ENCODE data around the gene PIF1. TPM values are rescaled to one million over a fixed set of nuclear protein-coding genes. Genes with fewer than 3 reads are reported as not detected.

The PIF1 gene
- total RNA-seq, 1 donor from 2014 or later, result 5.5 TPM

- CTCF ChIA-PET, result no interaction called here
- peak overlapping the region; percentile 66 for H3K4me3 Mint-ChIP-seq
- intact Hi-C loops (cut with micrococcal nuclease), result loop anchor here (5.0 kb wide), 1 partner anchor 38 kb away; no protein-coding TSS in a partner anchor
- no peak for DNase-seq
- POLR2A ChIA-PET, result interaction anchor here (0.6 kb wide), 1 partner anchor 76 kb away, joined by 3 read pairs; no protein-coding TSS in a partner anchor
- no peak for TF ChIP-seq CTCF (IDR thresholded peaks at IDR 0.05)
- no peaks in the 10 kb centered on the region for H3K9me3 Mint-ChIP-seq
- H3K27me3 Mint-ChIP-seq, result peaks cover 10% of the 10 kb centered on the region
- H3K27ac Mint-ChIP-seq, result no peak overlapping the region
- ATAC-seq (ENCODE audit: low read depth), result no peak
- peaks cover 6% of the 10 kb centered on the region for H3K4me1 Mint-ChIP-seq
- no peaks in the 10 kb centered on the region for H3K36me3 Mint-ChIP-seq (ENCODE audit: low read depth)
Observed at GRCh38 chr15:64774037-64774628, 51.3 kb downstream of the PIF1 start.

GRCh38 chr15:64773606-64774005, 51.8 kb downstream of the PIF1 start:
- peaks cover 6% of the 10 kb centered on the region for H3K4me1 Mint-ChIP-seq
- POLR2A ChIA-PET, result no interaction called here
- intact Hi-C loops (cut with micrococcal nuclease), result loop anchor here (5.0 kb wide), 1 partner anchor 39 kb away; no protein-coding TSS in a partner anchor
- peak overlapping the region; percentile 66 for H3K4me3 Mint-ChIP-seq
- H3K9me3 Mint-ChIP-seq, result no peaks in the 10 kb centered on the region
- peaks cover 10% of the 10 kb centered on the region for H3K27me3 Mint-ChIP-seq
- no peak for TF ChIP-seq CTCF (IDR thresholded peaks at IDR 0.05)
- ATAC-seq (ENCODE audit: low read depth) (no peak), DNase-seq (no peak)
- no peak overlapping the region for H3K27ac Mint-ChIP-seq
- CTCF ChIA-PET, result no interaction called here
- H3K36me3 Mint-ChIP-seq (ENCODE audit: low read depth), result no peaks in the 10 kb centered on the region

GRCh38 chr15:64772964-64773363, 52.5 kb downstream of the PIF1 start:
- ATAC-seq (ENCODE audit: low read depth) (no peak), DNase-seq (no peak)
- Mint-ChIP-seq H3K27ac (no peak overlapping the region), H3K9me3 (no peaks in the 10 kb centered on the region), H3K36me3 (ENCODE audit: low read depth) (no peaks in the 10 kb centered on the region), H3K27me3 (peaks cover 10% of the 10 kb centered on the region), H3K4me3 (no peak overlapping the region), H3K4me1 (peaks cover 9% of the 10 kb centered on the region)
- intact Hi-C loops (cut with micrococcal nuclease), result loop anchor here (5.0 kb wide), 1 partner anchor 39 kb away; no protein-coding TSS in a partner anchor
- ChIA-PET POLR2A (no interaction called here), CTCF (no interaction called here)
- TF ChIP-seq CTCF (IDR thresholded peaks at IDR 0.05), result no peak

GRCh38 chr15:64772488-64772887, 53.0 kb downstream of the PIF1 start:
- ATAC-seq (ENCODE audit: low read depth) (no peak), DNase-seq (no peak)
- no peaks in the 10 kb centered on the region for H3K36me3 Mint-ChIP-seq (ENCODE audit: low read depth)
- ChIA-PET POLR2A (no interaction called here), CTCF (no interaction called here)
- H3K27ac Mint-ChIP-seq, result no peak overlapping the region
- intact Hi-C loops (cut with micrococcal nuclease), result loop anchor here (5.0 kb wide), 1 partner anchor 40 kb away; no protein-coding TSS in a partner anchor
- no peak overlapping the region for H3K4me3 Mint-ChIP-seq
- no peaks in the 10 kb centered on the region for H3K9me3 Mint-ChIP-seq
- TF ChIP-seq CTCF (IDR thresholded peaks at IDR 0.05), result no peak
- H3K4me1 Mint-ChIP-seq, result peaks cover 13% of the 10 kb centered on the region
- H3K27me3 Mint-ChIP-seq, result peaks cover 10% of the 10 kb centered on the region

- Mint-ChIP-seq H3K4me3 (no peak overlapping the region), H3K9me3 (no peaks in the 10 kb centered on the region), H3K27ac (no peak overlapping the region), H3K27me3 (peaks cover 7% of the 10 kb centered on the region), H3K36me3 (ENCODE audit: low read depth) (no peaks in the 10 kb centered on the region), H3K4me1 (peaks cover 15% of the 10 kb centered on the region)
- ChIA-PET CTCF (no interaction called here), POLR2A (no interaction called here)
- no peak for ATAC-seq (ENCODE audit: low read depth)
- intact Hi-C loops (cut with micrococcal nuclease), result loop anchor here (5.0 kb wide), 1 partner anchor 42 kb away; no protein-coding TSS in a partner anchor
- no peak for TF ChIP-seq CTCF (IDR thresholded peaks at IDR 0.05)
- DNase-seq, result no peak
Observed at GRCh38 chr15:64770626-64771025, 54.8 kb downstream of the PIF1 start.
